Activated gamma-delta T cell treated with anti-CD3 and anti-CD28 coated beads, Interleukin-2, amount 50 U/mL, for 16 hours (primary cell): ENCODE results near the gene TMEM229B.
A peak's percentile ranks its signal among the peaks of the same experiment; 100 is the strongest.

Experiments
- DNase-seq: peaks from one replicate; pipeline ENCODE4 v3.0.0-alpha.2; 2020; ENCODE audit warnings: low read depth

TMEM229B gene

DNA sequence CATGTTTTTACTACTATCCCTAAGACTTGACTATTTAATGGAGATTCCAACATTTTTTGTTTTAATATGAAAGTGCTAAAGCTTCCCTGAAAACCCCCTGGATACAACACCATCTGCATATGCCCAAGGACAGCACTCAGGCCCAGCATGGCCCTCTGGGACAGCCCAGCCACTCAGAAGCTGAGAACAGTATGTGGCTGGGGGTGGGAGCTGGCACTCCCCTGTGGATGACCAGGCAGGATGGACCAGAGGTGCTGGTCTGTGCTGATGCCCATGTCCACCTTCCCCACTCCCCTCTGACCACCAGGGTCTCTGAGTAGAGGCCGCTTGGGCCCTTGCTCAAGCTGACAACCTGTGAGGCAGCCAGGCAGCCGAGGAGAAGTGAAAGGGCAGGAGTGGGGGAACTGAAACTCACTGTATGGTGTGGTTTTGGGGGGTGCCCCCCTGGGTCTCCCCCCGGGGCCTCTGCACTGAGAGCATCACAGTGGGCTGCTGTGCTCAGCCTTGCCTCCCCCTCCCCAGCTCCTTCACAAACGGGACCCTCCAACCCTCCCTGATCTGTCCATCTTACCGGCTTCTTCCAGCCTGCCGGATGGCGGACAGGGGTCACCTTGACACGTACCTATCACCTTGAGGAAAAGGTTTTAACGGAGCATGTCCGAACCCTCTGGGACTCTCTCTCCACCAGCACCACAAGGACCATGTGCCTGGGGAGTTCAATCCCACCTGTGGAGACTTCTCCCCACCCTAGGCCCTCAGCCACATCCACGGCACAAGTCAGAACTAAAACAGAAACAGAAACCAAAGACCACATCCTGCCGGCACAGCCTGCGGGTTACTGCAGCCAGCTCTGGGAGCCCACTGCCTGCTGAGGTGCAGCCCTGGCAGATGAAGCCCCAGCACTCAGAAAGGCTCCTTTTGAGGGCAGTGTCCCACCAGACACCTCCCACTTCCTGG lies at the start of gene TMEM229B:
TMEM229B (minus strand) TSS at position 785 of the 957 bp plus-strand sequence. CDS start 14,798 bp downstream, outside the sequence.
- DNase-seq, result peak; percentile 66

DNA sequence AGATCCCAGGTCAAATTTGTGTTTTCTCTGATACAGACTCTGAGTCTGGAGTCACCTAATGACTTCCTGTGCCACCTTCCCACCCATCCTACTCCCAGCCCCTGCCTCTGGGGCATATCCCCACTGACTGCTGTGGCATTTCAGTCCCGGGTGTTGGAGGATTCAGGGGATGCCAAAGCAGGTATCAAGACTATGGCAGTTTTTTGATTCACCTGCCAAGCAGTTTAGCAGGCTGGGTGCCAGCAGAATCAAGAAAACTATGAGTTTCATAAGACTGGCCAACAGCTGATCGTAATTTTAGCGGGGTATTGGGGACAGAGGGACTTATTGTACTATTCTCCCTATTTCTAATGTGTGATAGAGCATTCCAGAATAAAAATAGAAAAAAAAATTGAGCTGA lies 49.2 kb upstream of the TMEM229B start:
- no peak for DNase-seq

DNA sequence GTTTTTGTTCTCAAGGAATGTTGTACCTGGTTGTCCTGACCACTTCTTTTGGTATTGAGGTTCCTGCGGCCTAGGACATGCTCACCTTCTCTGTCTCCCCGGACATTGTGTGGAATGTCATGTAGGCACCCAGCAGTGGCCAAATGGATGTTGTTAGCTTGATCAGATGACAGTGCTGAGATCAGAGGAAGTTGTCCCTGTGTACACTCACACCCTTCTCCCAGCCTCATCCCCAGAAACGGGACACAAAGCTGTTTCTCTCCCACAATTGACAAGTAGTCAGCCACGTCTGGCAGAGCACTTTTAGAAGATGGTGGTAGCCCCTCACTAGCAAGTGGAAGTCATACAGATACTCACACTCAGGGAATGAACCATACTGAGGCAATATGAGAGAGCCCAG lies 47.6 kb upstream of the TMEM229B start:
- no peak for DNase-seq

DNA sequence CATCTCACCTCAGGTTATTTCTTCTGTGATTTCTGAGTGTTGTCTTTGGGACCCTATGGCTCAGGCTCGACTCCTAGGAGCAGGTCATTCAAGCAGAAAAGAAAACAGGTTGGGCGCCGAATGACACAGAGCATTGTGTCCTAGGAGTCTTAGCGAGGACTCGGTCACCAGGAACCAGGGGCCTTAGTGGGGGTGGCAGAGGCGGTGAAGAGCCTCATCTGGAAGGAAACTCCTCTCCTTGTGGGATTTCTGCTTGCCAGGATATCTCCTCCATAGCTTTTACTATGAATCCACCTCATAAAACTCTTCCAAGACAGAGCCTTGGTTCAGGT lies 45.2 kb upstream of the TMEM229B start:
- DNase-seq, result no peak

DNA sequence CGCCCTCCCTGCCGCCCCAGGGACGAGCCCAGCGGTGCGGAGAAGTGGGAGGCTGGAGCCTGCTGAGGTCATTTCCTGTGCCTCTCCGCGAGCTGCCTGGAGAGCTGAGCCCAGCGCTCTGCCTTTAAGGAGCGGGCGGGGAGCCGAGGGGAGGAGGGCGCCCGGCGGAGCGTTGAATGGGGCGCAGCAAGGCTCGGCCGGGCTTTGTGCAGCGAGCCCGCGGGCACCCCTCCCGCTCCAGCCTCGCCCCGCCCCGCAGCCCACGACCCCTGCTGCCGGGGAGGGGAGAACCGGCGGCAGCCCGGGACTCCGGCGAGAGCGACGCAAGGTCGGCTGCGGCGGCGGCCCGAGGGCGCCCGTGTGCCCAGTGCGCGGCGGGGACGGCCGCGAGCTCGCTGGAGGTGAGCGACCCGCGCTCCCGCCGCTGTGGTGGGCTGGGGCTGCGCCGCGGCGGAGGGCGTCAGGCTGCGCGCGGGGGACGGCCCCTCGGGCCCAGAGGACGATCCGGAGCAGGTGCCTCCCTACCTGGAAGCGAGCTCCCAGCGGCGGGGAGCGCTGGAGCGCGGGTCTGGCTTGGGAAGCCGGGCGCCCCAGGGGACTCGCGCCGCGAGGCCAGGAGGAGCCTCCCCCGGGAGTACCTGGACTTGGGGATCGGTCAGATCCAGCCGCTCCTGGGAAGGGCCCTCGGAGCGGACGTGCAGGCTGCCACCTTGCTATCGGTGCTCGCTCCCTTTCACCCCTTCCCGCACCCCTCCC lies 44.7 kb upstream of the TMEM229B start, which contains the start of gene PLEKHH1:
PLEKHH1 (plus strand) TSS at position 293 of the 756 bp plus-strand sequence. CDS start 8,578 bp downstream, outside the sequence.
- DNase-seq, result no peak

DNA sequence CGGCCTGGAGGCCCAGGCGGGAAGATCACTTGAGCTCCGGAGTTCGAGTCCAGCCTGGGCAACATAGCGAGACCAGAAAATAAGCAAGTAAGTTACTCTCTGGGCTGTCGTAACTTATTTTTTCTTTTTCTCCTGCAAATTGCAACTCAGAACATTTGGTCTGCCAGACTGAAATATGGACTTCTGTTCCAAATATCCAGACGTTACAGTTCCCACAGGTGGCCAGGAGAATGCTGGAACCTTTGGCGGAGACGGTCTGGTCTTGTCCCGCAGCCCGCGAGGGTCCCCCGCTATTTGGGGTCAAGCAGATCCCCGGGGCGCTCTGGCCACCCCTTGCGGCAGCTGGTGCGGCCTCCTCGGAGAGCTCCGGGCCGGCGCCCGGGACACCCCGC lies 44.1 kb upstream of the TMEM229B start:
- no peak for DNase-seq

DNA sequence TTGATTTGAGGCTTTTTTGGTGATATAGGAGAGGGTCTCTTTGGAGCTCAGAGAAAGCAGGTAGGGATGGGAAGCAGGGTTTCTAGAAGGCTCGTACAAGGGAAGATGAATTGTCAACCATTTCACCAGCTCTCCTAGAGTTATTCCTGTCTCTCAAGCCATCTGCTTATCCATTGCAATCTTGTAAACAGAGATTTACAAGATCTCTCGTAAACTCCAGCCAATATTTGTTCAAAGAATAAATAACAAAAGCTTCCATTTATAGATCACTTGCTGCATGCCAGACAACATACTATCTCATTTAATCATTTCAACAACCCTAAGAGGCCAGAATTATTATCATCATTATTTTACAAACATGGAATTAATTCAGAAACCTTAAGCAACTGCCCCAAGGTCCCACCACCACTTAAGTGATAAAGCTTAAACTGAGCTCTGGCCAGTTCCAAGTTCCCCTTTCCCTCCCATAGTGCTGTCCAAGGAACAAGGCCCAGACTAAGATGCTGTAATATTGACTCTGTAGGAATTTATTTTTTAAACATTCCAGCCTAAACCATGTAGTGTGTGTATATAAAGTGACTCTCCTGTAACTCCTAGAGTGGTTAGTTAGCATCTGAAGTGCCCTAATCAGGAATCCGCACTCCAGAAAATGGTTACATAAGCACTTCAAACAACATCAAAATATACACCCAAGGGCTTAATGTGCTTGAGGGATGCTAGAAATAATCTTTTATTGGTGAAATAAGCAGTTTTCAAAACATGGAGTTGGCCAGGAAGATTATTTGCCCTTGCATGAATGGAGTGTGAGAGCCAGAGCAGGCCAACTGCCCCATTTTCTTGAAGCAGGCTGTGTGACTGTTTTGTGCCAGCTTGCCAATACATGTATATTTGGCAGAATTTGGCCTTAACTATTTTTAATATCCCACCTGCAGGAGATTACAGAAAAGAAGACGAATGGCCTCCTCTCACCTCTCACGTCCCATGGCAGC lies 41.7 kb upstream of the TMEM229B start:
- DNase-seq, result no peak

DNA sequence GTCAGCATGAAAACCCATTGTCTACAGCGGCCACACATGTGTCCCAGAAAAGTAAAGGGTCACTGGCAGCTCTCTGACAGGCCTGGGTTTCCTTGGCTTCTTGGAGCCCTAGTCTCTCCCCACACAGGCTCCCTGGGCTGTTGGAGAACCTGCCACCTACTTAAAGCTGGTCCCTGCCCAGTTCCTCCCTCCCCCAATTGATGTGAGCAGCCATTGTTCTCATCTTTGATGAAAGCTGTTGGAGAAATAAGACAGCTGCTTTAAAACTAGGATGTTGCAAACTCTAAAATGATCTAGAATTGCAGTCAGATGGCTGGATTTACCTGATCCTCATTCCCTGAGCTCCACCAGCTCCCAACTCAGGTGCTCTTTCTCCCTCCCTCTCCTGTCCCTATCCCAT lies 39.8 kb upstream of the TMEM229B start:
- DNase-seq, result no peak

DNA sequence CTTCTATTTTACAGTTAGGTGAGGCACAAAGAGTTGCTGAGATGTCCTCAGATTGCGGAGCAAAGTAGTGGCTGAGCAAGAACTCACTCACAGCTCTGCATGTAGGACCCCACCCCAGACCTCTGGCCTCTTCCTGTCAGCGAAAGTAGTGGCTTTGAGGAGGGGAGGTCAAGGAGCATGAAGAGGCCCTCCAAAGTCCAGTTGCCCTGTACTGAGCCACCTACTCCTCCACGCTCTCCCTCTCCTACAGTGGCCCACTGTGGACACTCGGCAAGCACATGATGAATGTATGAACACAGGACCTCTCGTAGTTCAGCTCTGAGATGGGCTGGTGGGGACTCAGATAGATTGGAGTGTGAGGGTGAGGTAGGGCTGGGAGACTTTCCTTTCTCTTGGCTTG lies 39.2 kb upstream of the TMEM229B start:
- no peak for DNase-seq

DNA sequence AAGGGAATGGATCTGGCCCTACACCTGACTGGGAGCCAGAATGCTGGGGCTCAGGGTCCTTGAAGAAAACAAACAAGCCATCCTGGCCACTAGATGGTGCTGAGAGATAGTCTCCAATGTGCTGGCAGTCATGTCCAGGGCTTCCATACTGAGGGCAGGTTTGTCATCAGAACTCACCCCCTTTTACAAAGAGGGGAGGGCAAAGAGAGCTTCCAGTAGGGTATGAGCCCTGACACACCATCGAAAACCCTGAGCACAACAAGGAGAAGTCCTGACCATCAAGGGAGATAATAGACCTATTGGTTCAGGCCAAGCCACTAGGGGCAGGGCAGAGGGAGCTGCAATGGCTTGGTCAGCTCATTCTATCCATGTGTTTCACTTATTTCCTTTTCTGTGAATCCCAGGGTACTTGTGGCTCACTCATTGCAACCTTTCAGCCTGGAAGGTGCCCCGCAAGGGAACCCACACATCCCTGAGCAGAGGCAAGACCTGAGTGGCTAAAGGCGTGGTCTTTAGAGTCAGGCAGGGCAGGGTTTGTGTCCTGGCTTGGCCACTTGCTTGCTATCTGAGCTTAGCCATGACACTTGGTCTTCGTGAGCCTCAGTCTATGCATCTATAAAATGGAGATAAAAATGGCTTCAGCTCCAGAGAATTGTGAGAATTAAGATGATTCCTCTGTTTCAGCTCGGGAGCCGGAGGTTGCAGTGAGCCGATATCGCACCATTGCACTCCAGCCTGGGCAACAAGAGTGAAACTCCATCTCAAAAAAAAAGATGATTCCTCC lies 38.3 kb upstream of the TMEM229B start:
- no peak for DNase-seq

DNA sequence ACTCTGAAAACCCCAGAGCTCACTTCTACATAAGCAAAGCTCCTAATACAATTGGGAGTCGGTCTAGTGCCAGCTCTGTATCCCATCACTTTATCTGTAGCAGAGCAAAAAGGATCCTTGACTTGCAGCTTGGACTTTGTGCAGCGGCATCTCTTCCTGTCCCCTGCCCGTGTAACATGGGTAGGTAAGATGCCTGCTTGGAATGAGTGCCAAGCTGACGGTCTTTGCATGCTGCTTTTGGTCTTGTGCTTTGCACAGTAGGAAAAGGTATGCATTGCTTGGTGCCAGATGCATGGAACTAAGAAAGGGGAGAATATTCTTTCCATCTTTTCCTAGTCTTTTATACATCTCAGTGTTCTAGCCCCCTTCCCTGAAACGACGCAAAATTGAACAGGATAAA lies 37.7 kb upstream of the TMEM229B start:
- DNase-seq, result no peak

DNA sequence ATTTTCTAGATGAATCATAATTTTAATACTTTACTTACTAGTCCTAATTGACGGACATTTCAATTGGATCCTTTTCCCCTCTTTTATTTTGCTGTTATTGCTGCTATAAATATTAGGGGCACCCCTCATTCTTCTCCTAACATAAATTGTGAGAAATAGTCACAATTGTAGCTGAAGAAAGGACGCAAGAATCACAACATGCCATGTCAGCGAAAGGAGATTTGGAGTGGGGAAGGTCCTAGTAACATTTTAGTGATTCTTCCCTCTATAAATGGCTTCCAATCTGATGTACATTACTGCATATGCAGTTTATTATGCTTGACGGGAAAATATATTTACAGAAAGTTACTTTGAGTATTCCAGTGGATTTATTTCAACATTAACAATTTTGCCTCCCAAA lies 36.9 kb upstream of the TMEM229B start:
- no peak for DNase-seq

DNA sequence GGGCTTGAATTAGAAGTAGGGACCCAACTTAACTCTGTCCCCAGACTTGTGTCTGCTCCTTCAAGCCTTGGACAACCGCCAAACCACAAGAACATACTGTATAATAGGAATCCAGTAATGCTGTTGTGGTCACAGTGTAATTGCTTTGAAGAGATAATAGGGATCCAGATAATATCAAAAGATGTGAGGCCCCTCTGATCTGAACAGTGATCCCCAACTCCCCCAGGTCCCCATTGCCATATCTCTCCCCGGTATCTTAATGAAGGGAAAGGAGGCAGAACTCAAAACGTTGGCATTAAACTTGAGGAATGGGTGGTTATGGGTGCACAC lies 36.1 kb upstream of the TMEM229B start:
- no peak for DNase-seq

DNA sequence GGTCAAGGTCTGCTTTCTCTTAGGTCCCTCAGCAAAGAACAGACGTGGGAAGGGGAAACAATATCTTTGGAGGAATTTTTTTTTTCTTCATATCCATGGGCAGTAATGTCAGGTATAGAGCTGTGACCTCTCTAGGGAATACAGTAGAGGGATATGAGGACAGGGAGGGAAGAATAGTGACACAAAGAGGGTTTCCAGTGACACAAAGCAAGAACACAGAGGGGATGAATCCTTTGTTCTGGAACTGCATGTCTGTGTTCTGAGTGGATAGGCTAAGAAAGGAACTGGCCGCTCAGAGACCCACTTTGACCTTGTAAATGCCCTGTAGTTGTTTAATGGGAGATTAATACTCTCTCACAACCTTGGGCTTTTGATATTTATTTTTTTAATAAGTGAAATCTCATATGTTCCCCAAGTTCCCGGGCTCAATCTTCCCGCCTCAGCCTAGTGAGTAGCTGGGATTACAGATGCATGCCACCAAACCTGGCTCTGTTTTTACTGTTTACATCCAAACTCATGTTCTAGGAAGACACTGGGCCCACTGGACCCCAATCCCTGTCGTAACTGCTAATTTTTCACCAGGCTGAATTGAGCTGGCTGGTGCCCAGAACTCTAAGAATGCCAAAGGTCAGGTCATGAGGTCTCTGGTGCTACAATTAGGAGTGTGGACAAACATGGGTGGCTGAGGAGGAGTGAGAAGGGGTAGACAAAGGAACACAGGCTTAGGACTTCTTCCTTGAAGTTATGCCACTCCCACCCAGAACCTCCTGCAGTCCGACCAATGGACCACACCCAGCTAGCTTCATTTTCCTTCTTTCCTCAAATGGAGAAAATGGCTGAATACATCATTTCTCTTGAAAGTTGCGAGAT lies 35.5 kb upstream of the TMEM229B start:
- no peak for DNase-seq

DNA sequence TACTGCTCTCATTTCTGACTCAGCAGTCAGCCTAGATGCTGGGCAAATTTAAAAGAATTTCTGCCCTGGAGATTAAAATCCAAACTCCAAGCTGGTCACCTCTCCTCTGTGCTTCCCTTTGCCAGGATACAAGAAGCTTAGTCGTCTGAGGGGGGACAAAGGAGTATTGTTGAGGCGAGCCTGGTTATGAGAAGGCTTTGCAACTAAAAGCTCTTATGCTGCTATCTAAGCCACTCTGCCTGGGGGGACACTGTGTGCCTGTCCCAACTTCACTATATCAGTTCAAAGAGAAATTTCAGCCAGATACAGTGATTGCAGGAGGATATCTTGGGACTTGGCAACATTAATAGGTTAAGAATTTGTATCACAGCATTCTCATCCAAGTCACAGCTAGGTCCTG lies 33.7 kb upstream of the TMEM229B start:
- DNase-seq, result no peak

DNA sequence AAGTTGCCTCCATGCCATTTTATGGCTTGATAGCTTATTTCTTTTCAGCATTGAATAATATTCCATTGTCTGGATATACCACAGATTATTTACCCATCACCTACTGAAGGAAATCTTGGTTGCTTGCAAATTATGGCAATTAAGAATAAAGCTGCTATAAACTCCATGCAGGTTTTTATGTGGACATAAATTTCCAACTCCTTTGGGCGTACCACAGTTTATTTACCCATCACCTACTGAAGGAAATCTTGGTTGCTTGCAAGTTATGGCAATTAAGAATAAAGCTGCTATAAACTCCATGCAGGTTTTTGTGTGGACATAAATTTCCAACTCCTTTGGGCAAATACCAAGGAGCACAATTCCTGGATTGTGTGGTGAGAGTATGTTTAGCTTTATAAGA lies 32.0 kb upstream of the TMEM229B start:
- DNase-seq, result no peak

DNA sequence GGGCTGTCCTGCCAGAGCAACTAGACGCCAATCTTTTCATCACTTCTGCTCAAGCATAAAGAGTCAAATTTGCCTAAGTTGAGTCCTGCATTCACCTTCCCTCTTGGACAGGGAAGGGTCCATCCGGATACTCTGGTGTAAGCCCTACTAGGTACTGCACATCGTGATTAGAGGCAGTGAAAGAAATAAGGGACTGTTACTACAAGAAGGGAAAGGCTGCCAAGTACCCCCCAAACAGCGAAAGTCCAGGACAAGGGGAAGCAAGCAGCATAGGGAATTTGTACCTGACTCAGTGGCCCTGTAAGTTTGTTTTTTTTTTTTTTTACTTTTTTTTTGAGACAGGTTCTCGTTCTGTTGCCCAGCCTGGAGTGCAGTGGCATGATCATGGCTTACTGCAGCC lies 30.9 kb upstream of the TMEM229B start:
- DNase-seq, result no peak

DNA sequence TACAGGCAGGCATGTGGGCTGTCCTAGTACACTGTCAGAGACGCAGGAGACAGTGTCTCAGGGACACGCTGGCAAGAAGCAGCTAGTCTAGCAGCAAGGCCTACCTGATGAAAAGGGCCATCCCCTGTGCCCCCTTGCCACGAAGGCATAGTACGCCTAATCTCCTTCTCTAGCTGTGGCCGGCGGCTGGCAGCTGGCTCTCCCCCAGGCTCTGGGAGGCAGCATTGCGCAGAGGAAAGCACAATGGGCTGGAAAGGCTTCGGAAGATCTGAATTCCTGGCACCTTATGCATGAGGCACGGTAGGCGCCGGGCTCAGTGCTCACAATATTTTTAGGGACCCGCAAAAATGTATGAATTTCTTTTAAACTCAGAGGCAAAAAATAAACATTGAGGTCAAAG lies 28.6 kb upstream of the TMEM229B start:
- no peak for DNase-seq

DNA sequence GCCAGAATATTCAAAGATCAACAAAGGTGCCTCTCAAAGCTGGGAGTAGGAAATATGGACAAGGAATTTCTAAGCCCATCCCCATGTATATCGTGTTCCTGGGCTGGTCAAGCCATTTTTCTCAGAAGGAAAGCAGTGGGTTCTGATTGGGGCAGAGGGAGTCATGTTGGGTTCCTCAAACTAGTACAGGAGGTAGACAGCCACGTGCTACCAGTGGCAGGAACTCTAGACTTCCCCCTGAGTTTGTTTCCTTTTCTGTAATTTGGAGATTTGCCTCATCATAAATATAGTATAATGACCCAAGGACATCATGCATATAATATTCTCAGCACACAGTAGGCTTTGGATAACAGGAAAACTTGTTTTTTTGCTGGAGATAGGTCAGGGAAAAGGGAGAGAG lies 28.2 kb upstream of the TMEM229B start:
- DNase-seq, result no peak

DNA sequence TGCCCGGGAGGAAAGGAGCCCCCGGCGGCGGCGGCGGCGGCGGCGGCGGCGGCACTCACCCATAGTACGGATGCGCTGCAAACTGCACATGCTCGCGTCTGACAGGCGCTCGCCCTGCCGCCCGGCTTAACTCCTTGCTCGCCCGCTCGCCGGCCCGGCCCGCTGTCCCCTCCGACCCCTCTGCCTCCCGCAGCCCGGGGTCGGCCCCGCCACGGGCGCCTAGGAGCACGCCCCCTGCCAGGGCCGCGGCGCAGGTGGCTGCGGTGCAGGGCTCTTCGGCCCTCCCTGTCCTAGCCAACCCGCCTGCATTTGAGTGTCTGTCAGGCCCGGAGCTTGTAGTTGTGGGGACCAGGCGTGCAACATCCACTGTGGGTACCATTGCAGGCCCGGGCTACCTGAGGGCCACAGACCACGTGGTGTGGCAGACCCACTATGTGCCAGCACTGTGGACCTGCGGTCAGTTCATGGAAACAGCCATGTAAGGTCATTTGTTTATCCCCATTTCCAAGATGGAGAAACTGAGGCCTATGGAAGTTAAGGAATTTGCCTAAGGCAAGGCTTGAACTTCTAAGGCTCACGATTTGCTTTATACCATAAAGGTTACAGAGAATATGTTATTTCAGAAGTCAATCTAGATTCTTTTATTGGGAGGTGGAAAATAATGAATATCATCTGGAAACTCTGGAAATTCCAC lies 27.0 kb upstream of the TMEM229B start:
- no peak for DNase-seq
